A673 (cell line): ENCODE data around the gene DOK3.

Experiments used
- EZH2 ChIP-seq: fragments of 200-600 bp; sonication (generic); IDR thresholded peaks from 2 replicates; pipeline ENCODE4 v1.6.1; 2017; ENCODE audit warnings: borderline replicate concordance, low read depth, mild to moderate bottlenecking, mixed read lengths, antibody characterized with exemption, low read length; ENCODE audit not compliant: poor library complexity, severe bottlenecking
- TF ChIP-seq, protein P1 (sequence below): fragments of 300-800, 200-600 bp; sonication (generic); conservative IDR thresholded peaks from 2 replicates; pipeline ENCODE4 v1.5.1; 2017; ENCODE audit warnings: low read depth, mild to moderate bottlenecking, antibody characterized with exemption, low read length, moderate library complexity, mixed read lengths

DNA sequence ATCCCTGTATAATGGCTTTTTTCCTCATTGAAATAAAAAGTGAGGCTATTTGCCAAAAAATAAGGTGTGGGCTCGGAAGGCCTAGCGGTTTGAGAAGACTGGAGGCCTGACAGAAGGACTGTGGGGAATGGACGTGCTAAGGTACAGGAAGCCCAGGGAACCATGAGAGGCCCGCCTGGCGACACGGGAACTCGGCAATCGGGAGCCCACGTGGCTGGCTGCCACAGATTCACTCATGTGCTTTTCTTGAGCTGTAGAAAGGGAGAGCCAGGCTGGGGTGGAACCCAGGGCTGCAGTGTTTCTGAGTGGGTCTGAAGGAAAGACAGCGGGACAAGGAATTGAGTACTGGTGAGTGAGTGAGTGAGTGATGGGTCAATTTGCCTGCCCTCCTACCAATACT is 19.0 kb upstream of the DOK3 start:
- TF ChIP-seq, protein P1, sequence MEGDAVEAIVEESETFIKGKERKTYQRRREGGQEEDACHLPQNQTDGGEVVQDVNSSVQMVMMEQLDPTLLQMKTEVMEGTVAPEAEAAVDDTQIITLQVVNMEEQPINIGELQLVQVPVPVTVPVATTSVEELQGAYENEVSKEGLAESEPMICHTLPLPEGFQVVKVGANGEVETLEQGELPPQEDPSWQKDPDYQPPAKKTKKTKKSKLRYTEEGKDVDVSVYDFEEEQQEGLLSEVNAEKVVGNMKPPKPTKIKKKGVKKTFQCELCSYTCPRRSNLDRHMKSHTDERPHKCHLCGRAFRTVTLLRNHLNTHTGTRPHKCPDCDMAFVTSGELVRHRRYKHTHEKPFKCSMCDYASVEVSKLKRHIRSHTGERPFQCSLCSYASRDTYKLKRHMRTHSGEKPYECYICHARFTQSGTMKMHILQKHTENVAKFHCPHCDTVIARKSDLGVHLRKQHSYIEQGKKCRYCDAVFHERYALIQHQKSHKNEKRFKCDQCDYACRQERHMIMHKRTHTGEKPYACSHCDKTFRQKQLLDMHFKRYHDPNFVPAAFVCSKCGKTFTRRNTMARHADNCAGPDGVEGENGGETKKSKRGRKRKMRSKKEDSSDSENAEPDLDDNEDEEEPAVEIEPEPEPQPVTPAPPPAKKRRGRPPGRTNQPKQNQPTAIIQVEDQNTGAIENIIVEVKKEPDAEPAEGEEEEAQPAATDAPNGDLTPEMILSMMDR: no peak
- TF ChIP-seq EZH2: no peak
